Right atrium auricular region (tissue), 2 donors: ENCODE data around the gene CHCHD1. TPM values are rescaled to one million over a fixed set of nuclear protein-coding genes. Genes with fewer than 3 reads are reported as not detected.
A peak's percentile ranks its signal among the peaks of the same experiment; 100 is the strongest.

Experiments used
- DNase-seq: peaks from one replicate; pipeline ENCODE4 v3.0.0-alpha.2; 2019; ENCODE audit warnings: low spot score
- H3K27ac ChIP-seq, 2 donors: fragments of 200-600 bp; sonication (generic); 1 replicate in 1 of 2; 2 replicates in 1 of 2; pipeline ENCODE4 v1.5.1; 2016 to 2019
- H3K27me3 ChIP-seq, 2 donors: fragments of 200-600 bp; sonication (generic); one replicate each; pipeline versions ENCODE4 v1.5.1 to v1.6.0; 2017 to 2019
- H3K36me3 ChIP-seq: fragments of 200-600 bp; sonication (generic); one replicate; pipeline ENCODE4 v1.5.1; 2016
- H3K4me1 ChIP-seq, 2 donors: fragments of 200-600 bp; sonication (generic); one replicate each; pipeline versions ENCODE4 v1.5.1 to v1.6.0; 2017 to 2019
- H3K4me3 ChIP-seq, 2 donors: fragments of 200-600 bp; sonication (generic); 1 replicate in 1 of 2; 2 replicates in 1 of 2; pipeline ENCODE4 v1.5.1; 2017 to 2019; ENCODE audit warnings: mild to moderate bottlenecking in 1 of 2, moderate library complexity in 1 of 2
- H3K9me3 ChIP-seq, 2 donors: fragments of 200-600 bp; sonication (generic); one replicate each; pipeline ENCODE4 v1.5.1; 2019
- total RNA-seq, 2 donors: library from RNA; depleted of rRNA; stranded (reverse); fragments of >200 nt; gene quantifications; one replicate each; pipeline ENCODE4 v1.1.0, GENCODE V29; 2016
- TF ChIP-seq, protein P1 (sequence below), 2 donors: fragments of 200-600 bp; sonication (generic); IDR thresholded peaks; one replicate each; pipeline ENCODE4 v1.5.1; 2019; ENCODE audit warnings: antibody characterized with exemption in 2 of 2

CHCHD1 gene
- total RNA-seq, 2 donors from 2014 or later: 28.3 to 32.7 TPM

DNA sequence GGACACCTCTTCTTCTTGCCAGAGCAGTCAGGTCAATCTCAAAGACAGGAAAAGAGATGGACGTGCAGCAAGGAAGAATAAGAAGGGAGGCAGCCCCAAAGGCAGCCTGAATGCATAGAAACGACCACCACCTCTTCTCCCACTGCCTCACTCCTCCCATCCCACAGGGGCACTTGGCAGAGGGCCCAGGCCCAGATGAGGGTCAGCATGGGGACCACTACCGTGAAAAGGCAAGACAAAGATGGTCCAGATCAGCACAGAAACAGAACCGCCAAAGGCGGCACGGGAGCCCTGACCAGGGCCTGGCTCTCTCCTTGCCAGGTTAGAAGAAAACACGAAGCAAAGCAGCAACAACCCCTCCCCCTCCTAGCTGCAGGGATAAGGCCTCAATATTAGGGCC lies 31.5 kb downstream of the CHCHD1 start:
- DNase-seq: no peak
- Histone ChIP-seq H3K36me3 (peaks cover 16% of the 10 kb centered on the region), H3K9me3 (no peaks in the 10 kb centered on the region), H3K4me3 (no peak overlapping the region), H3K4me1 (peaks cover 0 to 23% of the 10 kb centered on the region in 2 donors), H3K27ac (no peak overlapping the region), H3K27me3 (no peaks in the 10 kb centered on the region)
- TF ChIP-seq, protein P1, sequence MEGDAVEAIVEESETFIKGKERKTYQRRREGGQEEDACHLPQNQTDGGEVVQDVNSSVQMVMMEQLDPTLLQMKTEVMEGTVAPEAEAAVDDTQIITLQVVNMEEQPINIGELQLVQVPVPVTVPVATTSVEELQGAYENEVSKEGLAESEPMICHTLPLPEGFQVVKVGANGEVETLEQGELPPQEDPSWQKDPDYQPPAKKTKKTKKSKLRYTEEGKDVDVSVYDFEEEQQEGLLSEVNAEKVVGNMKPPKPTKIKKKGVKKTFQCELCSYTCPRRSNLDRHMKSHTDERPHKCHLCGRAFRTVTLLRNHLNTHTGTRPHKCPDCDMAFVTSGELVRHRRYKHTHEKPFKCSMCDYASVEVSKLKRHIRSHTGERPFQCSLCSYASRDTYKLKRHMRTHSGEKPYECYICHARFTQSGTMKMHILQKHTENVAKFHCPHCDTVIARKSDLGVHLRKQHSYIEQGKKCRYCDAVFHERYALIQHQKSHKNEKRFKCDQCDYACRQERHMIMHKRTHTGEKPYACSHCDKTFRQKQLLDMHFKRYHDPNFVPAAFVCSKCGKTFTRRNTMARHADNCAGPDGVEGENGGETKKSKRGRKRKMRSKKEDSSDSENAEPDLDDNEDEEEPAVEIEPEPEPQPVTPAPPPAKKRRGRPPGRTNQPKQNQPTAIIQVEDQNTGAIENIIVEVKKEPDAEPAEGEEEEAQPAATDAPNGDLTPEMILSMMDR (IDR thresholded peaks at IDR 0.05): no peak

DNA sequence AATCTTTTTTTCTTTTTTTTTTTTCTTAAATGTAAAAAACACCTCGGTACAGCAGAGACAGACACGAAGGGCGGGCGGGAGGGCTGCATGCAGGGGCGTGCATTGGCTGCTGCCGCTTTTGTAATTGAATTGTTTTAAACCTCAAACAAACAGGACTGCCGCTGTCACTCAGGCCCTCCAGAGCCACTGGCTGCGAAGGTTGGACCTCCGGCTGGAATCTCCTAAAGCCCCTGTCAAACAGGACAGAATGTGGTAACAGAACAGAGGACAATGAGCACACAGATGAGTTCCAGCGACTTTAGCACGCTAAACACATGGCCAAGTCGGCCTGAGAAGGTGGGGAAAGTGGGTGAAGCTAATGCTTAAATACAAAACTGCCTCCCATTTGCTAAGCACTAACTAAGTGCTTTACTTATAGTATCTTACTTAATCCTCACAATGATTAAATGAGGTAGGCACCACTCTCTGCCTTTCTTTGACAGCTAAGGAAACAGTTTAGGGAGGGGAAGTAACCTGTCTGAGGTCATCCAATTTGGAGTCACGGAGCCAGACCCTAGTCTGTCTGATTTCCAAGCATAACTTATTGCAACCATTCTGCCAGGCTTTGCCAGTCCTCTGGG lies 32.5 kb downstream of the CHCHD1 start:
- peaks cover 9% of the 10 kb centered on the region for H3K36me3 ChIP-seq
- H3K4me1 ChIP-seq: peaks cover 0 to 25% of the 10 kb centered on the region in 2 donors
- H3K9me3 ChIP-seq: no peaks in the 10 kb centered on the region
- H3K27ac ChIP-seq: no peak overlapping the region
- no peak for DNase-seq
- no peaks in the 10 kb centered on the region for H3K27me3 ChIP-seq
- H3K4me3 ChIP-seq: no peak overlapping the region
- TF ChIP-seq, protein P1 (IDR thresholded peaks at IDR 0.05): no peak

DNA sequence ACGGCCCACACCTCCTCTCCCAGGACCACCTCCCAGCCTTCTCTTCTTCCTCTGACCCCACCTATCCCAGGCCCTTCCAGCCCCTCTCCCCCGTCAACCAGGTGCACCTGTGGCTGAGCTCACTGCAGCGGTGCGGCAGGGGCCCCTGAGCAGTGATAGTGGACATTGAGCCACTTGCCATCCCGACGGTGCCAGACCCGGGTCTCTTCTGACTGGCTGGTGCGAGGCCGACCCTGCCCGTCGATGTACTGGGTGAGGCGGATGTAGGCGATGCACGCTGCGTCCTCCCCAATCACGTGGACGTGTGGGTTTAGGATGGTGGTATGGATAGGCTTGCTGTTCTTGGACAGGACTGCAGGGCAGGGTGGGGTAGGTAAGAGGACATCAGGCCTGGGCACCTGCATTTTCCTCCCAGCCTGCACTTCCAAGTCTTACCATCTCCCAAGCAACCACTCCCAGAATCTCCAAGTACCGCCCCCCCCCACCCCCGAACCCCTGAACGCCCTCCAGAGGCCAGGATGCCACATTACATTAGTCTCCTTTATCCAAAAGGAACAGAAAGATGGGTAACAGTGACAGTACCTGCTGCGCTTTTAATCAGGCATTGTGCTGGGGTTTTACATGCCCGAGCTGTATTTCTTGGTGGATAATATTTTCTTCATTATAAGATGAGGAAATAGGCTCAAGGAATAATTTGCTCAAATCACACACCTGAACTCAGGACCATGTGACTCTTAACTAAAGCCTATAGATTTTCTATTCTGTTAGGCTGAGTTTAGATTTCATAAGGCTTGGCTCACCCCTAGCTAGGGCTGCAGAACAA lies 33.3 kb downstream of the CHCHD1 start:
- Histone ChIP-seq H3K27ac (peak overlapping the region; percentile 35 to 72), H3K4me3 (no peak overlapping the region), H3K27me3 (no peaks in the 10 kb centered on the region), H3K4me1 (peaks cover 0 to 23% of the 10 kb centered on the region in 2 donors), H3K36me3 (peaks cover 9% of the 10 kb centered on the region), H3K9me3 (no peaks in the 10 kb centered on the region)
- no peak for DNase-seq
- TF ChIP-seq, protein P1 (IDR thresholded peaks at IDR 0.05): peak in 1 of 2 donors; percentile 28

DNA sequence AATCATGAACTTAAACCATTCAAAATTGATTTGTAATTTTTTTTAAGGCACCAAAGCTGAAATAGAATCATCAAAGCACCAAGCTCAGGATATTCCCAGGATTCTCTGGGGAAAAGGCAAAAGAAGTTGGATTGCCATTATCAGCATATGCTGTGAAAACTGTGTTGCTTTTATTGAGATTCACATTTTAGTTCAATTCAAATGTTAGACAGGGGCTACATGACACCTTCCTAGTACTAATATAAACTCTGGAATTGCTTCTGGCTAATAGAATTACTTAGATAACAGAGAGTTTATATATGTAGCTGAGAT lies 33.8 kb downstream of the CHCHD1 start:
- H3K4me3 ChIP-seq: no peak overlapping the region
- H3K36me3 ChIP-seq: peaks cover 9% of the 10 kb centered on the region
- no peaks in the 10 kb centered on the region for H3K9me3 ChIP-seq
- H3K27me3 ChIP-seq: no peaks in the 10 kb centered on the region
- peak overlapping the region; percentile 35 to 72 for H3K27ac ChIP-seq
- TF ChIP-seq, protein P1 (IDR thresholded peaks at IDR 0.05): no peak
- DNase-seq: no peak
- H3K4me1 ChIP-seq: peaks cover 0 to 17% of the 10 kb centered on the region in 2 donors

DNA sequence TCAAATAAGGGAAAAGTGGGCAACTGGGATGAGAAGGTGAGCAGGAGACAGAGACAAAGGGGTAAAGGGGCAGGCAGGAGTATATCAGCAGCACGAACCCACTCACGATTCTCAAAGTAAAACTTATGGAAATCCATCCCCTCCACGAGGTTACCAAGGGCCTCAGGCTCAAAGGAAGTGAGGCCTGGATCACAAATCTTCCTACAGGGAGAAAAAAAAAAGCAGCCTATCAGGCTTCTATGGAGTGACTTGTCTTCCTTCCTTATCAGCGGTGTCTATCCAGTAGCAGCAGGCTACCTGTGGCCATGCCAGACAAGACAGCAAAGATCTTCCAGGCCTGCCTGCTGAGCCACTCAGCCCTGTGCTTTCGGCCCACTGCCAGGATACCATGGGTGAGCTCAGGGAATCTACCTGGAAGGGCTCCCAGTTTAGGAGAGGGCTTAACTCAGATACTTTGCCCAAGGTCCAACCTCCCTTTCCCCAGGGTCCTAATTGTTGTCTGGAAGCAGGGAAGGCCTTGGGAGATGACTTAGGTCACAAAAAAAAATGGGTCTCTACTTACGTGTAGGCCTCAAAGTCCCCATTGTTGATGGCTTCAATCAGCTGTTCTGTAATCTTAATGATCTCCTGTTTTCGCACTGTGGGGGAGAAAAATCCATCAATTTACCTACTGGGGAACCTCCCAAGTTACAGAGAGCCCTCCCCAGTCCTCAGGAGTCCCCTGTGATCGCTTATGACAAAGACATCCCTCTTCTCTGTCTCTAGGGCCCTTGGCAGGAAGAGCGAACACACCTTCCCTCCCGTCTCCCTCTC lies 35.3 kb downstream of the CHCHD1 start:
- H3K27ac ChIP-seq: peak overlapping the region; percentile 35 to 56
- no peak for DNase-seq
- H3K4me3 ChIP-seq: no peak overlapping the region
- H3K4me1 ChIP-seq: peaks cover 0 to 16% of the 10 kb centered on the region in 2 donors
- no peaks in the 10 kb centered on the region for H3K27me3 ChIP-seq
- H3K9me3 ChIP-seq: no peaks in the 10 kb centered on the region
- peaks cover 16% of the 10 kb centered on the region for H3K36me3 ChIP-seq
- TF ChIP-seq, protein P1 (IDR thresholded peaks at IDR 0.05): no peak
